DND-41 (cell line): ENCODE measurements around the gene NTF4.

ENCODE experiments used
- ATAC-seq: fragments of 200-7000 bp; cut with Tn5 transposase; 3 replicates; pipeline ENCODE4 v1.9.1; 2021; ENCODE audit warnings: low read depth; ENCODE audit not compliant: insufficient read depth
- DNase-seq: peaks from one replicate; pipeline ENCODE4 v3.0.0-alpha.2; 2020
- H2AFZ ChIP-seq: 2 replicates; pipeline ENCODE4 v1.6.0; 2012; ENCODE audit warnings: low read depth, low read length
- H3K27ac ChIP-seq: 2 replicates; pipeline ENCODE4 v1.5.1; 2012; ENCODE audit warnings: low read length, inconsistent platforms
- H3K27me3 ChIP-seq: fragments of 200-600 bp; sonication (generic); 2 replicates; pipeline ENCODE4 v1.6.0; 2012; ENCODE audit warnings: low read length, mild to moderate bottlenecking, inconsistent platforms; ENCODE audit not compliant: insufficient read depth, poor library complexity
- H3K36me3 ChIP-seq: 2 replicates; pipeline ENCODE4 v1.5.1; 2012; ENCODE audit warnings: low read length, inconsistent platforms; ENCODE audit not compliant: insufficient read depth
- H3K4me1 ChIP-seq: 2 replicates; pipeline ENCODE4 v1.5.1; 2012; ENCODE audit warnings: mild to moderate bottlenecking, low read length; ENCODE audit not compliant: insufficient read depth
- H3K4me2 ChIP-seq: 2 replicates; pipeline ENCODE4 v1.6.0; 2012; ENCODE audit warnings: mild to moderate bottlenecking, moderate library complexity, low read length, inconsistent platforms; ENCODE audit not compliant: insufficient read depth
- H3K4me3 ChIP-seq, 2 experiments: fragments of 200-600 bp in 1 of 2; shearing (Covaris generic) in 1 of 2; 2 replicates each; pipeline ENCODE4 v1.5.1; 2012 to 2016; ENCODE audit warnings: inconsistent platforms in 2 of 2, low read length in 2 of 2, mild to moderate bottlenecking in 2 of 2, low read depth in 1 of 2, moderate library complexity in 1 of 2
- H3K79me2 ChIP-seq: 2 replicates; pipeline ENCODE4 v1.6.0; 2012; ENCODE audit warnings: low read length, inconsistent platforms; ENCODE audit not compliant: insufficient read depth
- H3K9ac ChIP-seq: 2 replicates; pipeline ENCODE4 v1.6.0; 2012; ENCODE audit warnings: low read depth, mild to moderate bottlenecking, inconsistent platforms, low read length, moderate library complexity
- H3K9me3 ChIP-seq: 2 replicates; pipeline ENCODE4 v1.5.1; 2012; ENCODE audit warnings: low read length, moderate library complexity, mild to moderate bottlenecking, inconsistent platforms; ENCODE audit not compliant: insufficient read depth, severe bottlenecking
- H4K20me1 ChIP-seq: 2 replicates; pipeline ENCODE4 v1.6.0; 2012; ENCODE audit warnings: low read length; ENCODE audit not compliant: insufficient read depth
- EZH2 ChIP-seq: IDR thresholded peaks from 3 replicates; pipeline ENCODE4 v1.6.1; 2012; ENCODE audit warnings: borderline replicate concordance, low read depth, mild to moderate bottlenecking, moderate library complexity, low read length, inconsistent platforms; ENCODE audit not compliant: severe bottlenecking
- TF ChIP-seq, protein P1 (sequence below): IDR thresholded peaks from 2 replicates; pipeline ENCODE4 v1.5.1; 2012; ENCODE audit warnings: borderline replicate concordance, low read length, moderate library complexity, mild to moderate bottlenecking; ENCODE audit not compliant: poor library complexity, severe bottlenecking; ENCODE audit errors: extremely low read depth

NTF4 gene

DNA sequence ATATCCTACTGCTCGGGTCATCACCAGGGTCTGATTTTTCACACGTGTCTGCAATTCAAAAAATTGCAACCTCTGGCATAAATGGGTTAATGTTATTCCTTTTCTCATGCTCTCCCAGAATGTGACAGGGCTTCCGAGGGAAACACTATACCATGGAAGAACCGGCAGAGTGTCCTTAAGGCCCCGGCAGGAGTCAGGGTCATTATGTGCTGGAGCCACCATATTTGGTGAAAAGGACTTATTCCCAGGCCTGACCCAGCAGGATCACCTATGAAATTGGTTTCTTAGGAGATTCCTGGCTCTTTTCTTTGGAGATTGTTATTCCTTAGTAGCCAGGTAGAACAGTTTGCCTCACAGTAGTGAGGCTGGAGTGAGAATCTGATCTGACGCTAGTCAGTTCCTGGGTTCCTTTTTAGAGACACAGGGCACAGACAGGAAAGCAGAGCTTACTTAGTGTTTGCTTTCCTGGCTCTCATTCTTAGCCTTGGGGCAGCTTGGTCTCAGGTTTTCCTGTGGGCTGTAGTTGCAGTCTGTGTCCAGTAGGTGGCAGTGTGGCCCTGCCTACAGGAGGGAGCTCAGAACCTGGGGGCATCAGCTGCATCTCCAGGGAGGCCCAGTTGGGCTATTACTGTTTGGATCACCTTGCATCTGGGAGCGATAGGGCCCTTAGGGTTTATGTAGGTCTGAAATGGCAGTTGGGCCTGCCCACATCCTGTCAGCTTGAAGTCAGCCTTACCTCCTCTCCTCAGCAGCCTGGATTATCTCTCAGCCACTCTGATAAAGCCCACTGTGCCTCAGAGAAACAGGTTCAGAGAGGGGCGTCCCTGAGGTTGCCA, 33.1 kb upstream of the NTF4 start:
- peaks cover 97% of the 10 kb centered on the region for H3K36me3 ChIP-seq
- peaks cover 80% of the 10 kb centered on the region for H4K20me1 ChIP-seq
- peak overlapping the region; percentile 80 for H3K27ac ChIP-seq
- TF ChIP-seq EZH2 = no peak
- TF ChIP-seq, protein P1, sequence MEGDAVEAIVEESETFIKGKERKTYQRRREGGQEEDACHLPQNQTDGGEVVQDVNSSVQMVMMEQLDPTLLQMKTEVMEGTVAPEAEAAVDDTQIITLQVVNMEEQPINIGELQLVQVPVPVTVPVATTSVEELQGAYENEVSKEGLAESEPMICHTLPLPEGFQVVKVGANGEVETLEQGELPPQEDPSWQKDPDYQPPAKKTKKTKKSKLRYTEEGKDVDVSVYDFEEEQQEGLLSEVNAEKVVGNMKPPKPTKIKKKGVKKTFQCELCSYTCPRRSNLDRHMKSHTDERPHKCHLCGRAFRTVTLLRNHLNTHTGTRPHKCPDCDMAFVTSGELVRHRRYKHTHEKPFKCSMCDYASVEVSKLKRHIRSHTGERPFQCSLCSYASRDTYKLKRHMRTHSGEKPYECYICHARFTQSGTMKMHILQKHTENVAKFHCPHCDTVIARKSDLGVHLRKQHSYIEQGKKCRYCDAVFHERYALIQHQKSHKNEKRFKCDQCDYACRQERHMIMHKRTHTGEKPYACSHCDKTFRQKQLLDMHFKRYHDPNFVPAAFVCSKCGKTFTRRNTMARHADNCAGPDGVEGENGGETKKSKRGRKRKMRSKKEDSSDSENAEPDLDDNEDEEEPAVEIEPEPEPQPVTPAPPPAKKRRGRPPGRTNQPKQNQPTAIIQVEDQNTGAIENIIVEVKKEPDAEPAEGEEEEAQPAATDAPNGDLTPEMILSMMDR = peak; percentile 100
- H3K9ac ChIP-seq = peak overlapping the region; percentile 14; the same call in 1 of the 2 replicates
- no peak overlapping the region for H3K4me2 ChIP-seq
- H2AFZ ChIP-seq = no peak overlapping the region
- no peaks in the 10 kb centered on the region for H3K9me3 ChIP-seq
- no peaks in the 10 kb centered on the region for H3K27me3 ChIP-seq
- H3K4me1 ChIP-seq = peaks cover 37% of the 10 kb centered on the region
- ATAC-seq (peak; percentile 93), DNase-seq (peak; percentile 87)
- no peak overlapping the region for H3K4me3 ChIP-seq
- peaks cover 80% of the 10 kb centered on the region for H3K79me2 ChIP-seq

DNA sequence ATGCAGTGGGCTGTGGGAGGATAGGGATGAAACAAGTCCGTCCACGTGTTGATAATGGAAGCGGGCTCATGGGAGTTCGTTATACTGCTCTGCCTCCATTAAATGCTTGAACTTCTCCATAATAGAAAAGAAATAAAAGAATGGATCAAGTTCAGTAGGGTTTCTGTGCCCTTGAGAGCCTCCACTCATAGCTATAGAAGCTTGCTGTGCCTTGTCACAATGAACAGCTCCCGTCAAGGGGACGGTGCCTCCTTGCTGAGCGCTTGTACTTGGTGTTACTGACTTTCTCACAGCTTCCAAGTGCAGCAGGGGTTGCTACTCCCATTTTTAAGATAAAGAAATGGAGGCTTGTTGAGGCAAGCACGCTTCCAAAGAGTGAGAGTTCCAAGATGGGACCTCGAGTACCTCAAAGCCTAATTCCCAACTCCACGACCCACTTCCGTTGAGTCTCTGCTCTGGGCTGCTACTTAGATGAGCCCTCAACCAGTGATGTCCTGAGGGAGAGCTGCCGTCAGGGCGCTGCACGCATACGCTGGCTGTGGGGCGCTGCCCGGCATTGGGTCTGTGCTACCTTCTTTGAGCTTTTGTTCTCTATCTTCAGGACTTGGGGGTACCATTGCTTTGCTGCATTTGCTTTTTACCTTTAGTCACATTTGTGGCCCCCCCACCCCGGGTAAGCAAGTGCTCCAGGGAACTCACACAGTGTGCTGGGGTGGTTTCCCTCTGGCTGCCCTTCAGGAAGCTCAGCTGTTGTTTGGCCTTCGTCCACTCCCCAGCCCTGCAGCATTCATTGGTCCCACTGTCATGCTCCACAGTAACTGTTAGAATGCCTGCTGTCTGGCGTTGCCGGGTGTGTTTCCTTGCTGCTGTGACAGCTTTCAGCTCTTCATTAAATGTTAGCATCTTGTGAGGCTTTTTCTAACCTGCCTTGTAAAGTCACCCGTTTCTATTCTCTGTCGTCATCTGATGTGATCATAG, 30.2 kb upstream of the NTF4 start:
- Histone ChIP-seq H3K79me2 (peaks cover 92% of the 10 kb centered on the region), H3K27ac (no peak overlapping the region), H3K4me1 (peaks cover 37% of the 10 kb centered on the region), H3K9ac (no peak overlapping the region), H3K4me2 (no peak overlapping the region), H3K9me3 (no peaks in the 10 kb centered on the region), H3K36me3 (peaks cover 97% of the 10 kb centered on the region), H4K20me1 (peaks cover 81% of the 10 kb centered on the region), H3K4me3 (no peak overlapping the region), H3K27me3 (no peaks in the 10 kb centered on the region), H2AFZ (no peak overlapping the region)
- ATAC-seq (no peak), DNase-seq (no peak)
- TF ChIP-seq EZH2 = no peak
- TF ChIP-seq, protein P1 = no peak

DNA sequence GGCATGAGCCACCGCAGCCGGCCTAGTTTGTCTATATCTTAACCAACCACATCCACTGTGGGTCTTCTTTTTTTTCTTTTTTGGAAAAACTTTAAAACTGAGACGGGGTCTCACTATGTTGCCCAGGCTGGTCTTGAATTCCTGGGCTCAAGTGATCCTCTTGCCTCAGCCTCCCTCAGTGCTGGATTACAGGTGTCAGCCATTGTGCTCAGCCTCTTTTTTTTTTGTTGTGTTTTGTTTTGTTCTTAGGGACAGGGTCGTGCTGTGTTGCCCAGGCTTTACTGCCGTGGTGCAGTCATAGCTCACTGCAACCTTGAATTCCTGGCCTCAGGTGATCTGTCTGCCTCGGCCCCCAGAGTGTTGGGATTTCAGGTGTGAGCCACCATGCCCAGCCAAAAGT, 28.1 kb upstream of the NTF4 start:
- H3K4me1 ChIP-seq = peaks cover 40% of the 10 kb centered on the region
- H3K9me3 ChIP-seq = no peaks in the 10 kb centered on the region
- H3K27ac ChIP-seq = no peak overlapping the region
- H3K9ac ChIP-seq = no peak overlapping the region
- no peak for ATAC-seq
- H4K20me1 ChIP-seq = peaks cover 77% of the 10 kb centered on the region
- H3K4me3 ChIP-seq = no peak overlapping the region
- no peak for DNase-seq
- H3K36me3 ChIP-seq = peaks cover 94% of the 10 kb centered on the region
- TF ChIP-seq, protein P1 = no peak
- TF ChIP-seq EZH2 = no peak
- H3K27me3 ChIP-seq = no peaks in the 10 kb centered on the region
- H3K4me2 ChIP-seq = no peak overlapping the region
- H2AFZ ChIP-seq = no peak overlapping the region
- peaks cover 92% of the 10 kb centered on the region for H3K79me2 ChIP-seq
